Heart left ventricle (tissue), 13 donors: Measurements from ENCODE around the gene SFT2D3.

Source experiments
- POLR2A ChIP-seq, 2 donors: fragments of 450-650 bp; IDR thresholded peaks; one replicate each; pipeline ENCODE4 v1.6.1; 2017; ENCODE audit warnings: antibody characterized with exemption in 2 of 2, mild to moderate bottlenecking in 2 of 2, moderate library complexity in 2 of 2
- TF ChIP-seq, protein P1 (sequence below), 12 donors: fragments of 200-600 bp; sonication (generic) in 4 of 12; IDR thresholded peaks; one replicate each; pipeline versions ENCODE4 v1.5.0 to v1.8.0; 2018 to 2022; ENCODE audit warnings: antibody characterized with exemption in 12 of 12, mild to moderate bottlenecking in 5 of 12
- donor health status: ischemic (EF 13 %, LVEDD 7.1; RV severe dilation, severe dysfunction).
- donor health status: DM: no; HTN: yes; CAD: no.
- donor health status: DM: no; HTN: no; CAD: no.
- donor health status: ischemic (EF 25% LVEDD 6.9; RV normal size, moderate dysfunction).
- donor health status: ischemic (EF 25% LVEDD 5.7; RV mildly dilated, moderate dysfunction).
- donor health status: ischemic (EF 35%, LVEDD 5.7; RV mildly dilated, moderate dysfunction).
- donor health status: nonischemic (EF 11% LVEDD 7.7; RV severe dilation, severe dysfunction).
- donor health status: DM: yes; HTN: yes; CAD: no.
- donor health status: PGD.
- donor health status: ischemic (EF 29% LVEDD 5.4; RV normal size, mild dysfunction).
- donor health status: nonischemic (EF 23%, LVEDD 6.1; RV moderate dilation, normal function).

DNA sequence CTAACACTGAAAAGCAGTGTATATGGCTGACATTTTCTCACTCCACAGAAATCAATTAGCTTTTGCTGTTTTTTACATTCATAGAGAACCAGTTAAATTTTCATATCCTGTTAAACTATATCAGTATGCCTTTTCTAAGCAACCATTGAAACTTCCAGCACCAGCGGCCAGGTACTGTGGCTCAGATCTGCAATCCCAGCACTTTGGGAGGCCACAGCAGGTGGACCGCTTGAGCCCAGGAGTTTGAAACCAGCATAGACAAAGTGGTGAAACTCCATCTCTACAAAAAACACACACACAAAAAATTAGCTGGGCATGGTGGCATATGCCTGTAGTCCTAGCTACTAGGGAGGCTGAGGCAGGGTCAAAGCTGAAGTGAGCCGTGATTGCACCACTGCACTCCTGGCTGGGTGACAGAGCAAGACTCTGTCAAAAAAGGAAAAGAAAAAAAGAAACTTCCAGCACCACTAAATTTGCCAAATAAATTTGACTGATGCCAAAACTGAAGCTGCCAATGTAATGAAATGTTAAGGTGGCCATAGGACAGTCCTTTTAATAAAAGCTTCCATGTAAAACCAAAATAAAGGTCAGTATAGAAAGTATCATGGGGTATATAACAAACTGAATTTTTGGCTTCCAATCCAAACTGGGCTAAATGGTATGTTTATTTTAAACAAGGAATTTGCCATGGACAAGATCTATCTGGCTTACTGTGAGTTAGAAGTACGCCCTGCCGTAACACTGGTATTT lies 3.5 kb downstream of the SFT2D3 start:
- TF ChIP-seq, protein P1, sequence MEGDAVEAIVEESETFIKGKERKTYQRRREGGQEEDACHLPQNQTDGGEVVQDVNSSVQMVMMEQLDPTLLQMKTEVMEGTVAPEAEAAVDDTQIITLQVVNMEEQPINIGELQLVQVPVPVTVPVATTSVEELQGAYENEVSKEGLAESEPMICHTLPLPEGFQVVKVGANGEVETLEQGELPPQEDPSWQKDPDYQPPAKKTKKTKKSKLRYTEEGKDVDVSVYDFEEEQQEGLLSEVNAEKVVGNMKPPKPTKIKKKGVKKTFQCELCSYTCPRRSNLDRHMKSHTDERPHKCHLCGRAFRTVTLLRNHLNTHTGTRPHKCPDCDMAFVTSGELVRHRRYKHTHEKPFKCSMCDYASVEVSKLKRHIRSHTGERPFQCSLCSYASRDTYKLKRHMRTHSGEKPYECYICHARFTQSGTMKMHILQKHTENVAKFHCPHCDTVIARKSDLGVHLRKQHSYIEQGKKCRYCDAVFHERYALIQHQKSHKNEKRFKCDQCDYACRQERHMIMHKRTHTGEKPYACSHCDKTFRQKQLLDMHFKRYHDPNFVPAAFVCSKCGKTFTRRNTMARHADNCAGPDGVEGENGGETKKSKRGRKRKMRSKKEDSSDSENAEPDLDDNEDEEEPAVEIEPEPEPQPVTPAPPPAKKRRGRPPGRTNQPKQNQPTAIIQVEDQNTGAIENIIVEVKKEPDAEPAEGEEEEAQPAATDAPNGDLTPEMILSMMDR (IDR thresholded peaks at IDR 0.05) = no peak
- TF ChIP-seq POLR2A (IDR thresholded peaks at IDR 0.05) = no peak
